Measurements from ENCODE around the gene GPATCH4. TPM values are rescaled to one million over a fixed set of nuclear protein-coding genes. Genes with fewer than 3 reads are reported as not detected.
A peak's percentile ranks its signal among the peaks of the same experiment; 100 is the strongest.
"Not testable (repeated sequence)": the region's sequence is repeated elsewhere in the genome, so short reads cannot be mapped to it uniquely, and the experiment has no call there.

GPATCH4 gene
- total RNA-seq, 4 donors from 2014 or later, result 35.6 to 103 (median 47.6) TPM

- intact Hi-C loops (cut with DNase I; ENCODE audit: low total_unique reads) (no loop called here), in situ Hi-C loops (cut with MboI; ENCODE audit: low sequenced_read_pairs in 4 of 4) (no loop called here)
- Histone ChIP-seq H3K36me3 (no peaks in the 10 kb centered on the region), H3K27ac (no peak overlapping the region), H3K9me3 (no peaks in the 10 kb centered on the region), H3K27me3 (peaks cover 22 to 29% (median 25%) of the 10 kb centered on the region in 3 donors), H3K4me3 (peak overlapping the region in 3 of 4 donors; percentile 45 to 49 (median 47)), H3K4me1 (peaks cover 14 to 31% of the 10 kb centered on the region in 2 donors)
- ATAC-seq (no peak), DNase-seq (no peak)
- TF ChIP-seq POLR2A (IDR thresholded peaks at IDR 0.05) (no peak), CTCF (IDR thresholded peaks at IDR 0.05 in 4 of 5, conservative IDR thresholded peaks at IDR 0.05 in 1 of 5) (no peak)
Observed at GRCh38 chr1:156640842-156641706, 39.8 kb upstream of the GPATCH4 start.

GRCh38 chr1:156639601-156640101, 38.4 kb upstream of the GPATCH4 start:
- intact Hi-C loops (cut with DNase I; ENCODE audit: low total_unique reads) (no loop called here), in situ Hi-C loops (cut with MboI; ENCODE audit: low sequenced_read_pairs in 4 of 4) (no loop called here)
- Histone ChIP-seq H3K27me3 (peaks cover 11 to 21% (median 15%) of the 10 kb centered on the region in 3 donors), H3K4me1 (peaks cover 14 to 31% of the 10 kb centered on the region in 2 donors), H3K9me3 (no peaks in the 10 kb centered on the region), H3K4me3 (no peak overlapping the region), H3K27ac (peak overlapping the region in 3 of 4 donors; percentile 62 to 72 (median 71)), H3K36me3 (no peaks in the 10 kb centered on the region)
- peak in 1 of 2 donors; percentile 81 for DNase-seq
- TF ChIP-seq POLR2A (IDR thresholded peaks at IDR 0.05) (no peak), CTCF (IDR thresholded peaks at IDR 0.05 in 4 of 5, conservative IDR thresholded peaks at IDR 0.05 in 1 of 5) (no peak)
- peak; percentile 80 to 96 for ATAC-seq

DNA sequence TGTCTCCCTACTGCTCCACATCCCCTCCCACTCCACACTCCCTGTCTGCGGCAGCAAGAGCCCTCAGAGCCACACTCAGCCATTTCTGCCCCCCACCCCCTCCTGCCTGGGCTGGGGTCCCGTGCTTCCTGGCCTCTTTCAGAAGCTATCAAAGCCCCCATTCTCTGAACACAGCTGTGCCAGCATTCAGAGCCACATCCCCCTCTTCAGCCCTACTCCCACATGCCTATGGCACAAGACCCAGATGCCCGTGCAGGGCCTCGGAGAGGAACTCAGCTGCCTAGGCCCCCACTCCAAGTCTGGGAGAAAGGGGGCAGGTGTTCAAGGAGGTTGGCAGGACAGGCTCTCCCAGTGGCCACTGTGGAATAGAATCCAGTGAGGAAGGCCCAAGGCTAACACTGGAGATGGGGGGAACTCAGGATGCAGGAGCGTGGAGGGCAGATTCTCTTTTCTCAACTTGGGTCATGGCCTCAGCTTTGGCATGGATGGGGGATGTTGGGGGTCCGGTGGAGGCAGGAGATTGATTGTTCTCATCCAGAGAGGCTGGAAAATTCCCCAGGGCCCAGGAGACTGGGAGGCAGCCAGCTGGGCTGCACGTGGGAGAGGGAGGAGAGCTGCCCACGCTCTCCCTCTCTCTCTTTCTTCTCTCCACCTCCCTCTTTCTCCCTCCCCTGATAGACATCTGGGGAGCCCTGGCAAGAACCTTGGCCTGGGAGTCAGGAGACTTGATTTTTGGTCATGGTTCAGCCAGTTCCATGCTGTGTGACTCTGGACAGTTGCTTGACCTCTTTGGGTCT, 37.1 kb upstream of the GPATCH4 start:
- in situ Hi-C loops (cut with MboI; ENCODE audit: low sequenced_read_pairs in 4 of 4) (no loop called here), intact Hi-C loops (cut with DNase I; ENCODE audit: low total_unique reads) (no loop called here)
- TF ChIP-seq CTCF (IDR thresholded peaks at IDR 0.05 in 4 of 5, conservative IDR thresholded peaks at IDR 0.05 in 1 of 5) (no peak), POLR2A (IDR thresholded peaks at IDR 0.05) (no peak)
- H3K4me3 ChIP-seq, result no peak overlapping the region
- peaks cover 14 to 31% of the 10 kb centered on the region in 2 donors for H3K4me1 ChIP-seq
- peaks cover 10 to 18% (median 15%) of the 10 kb centered on the region in 3 donors for H3K27me3 ChIP-seq
- ATAC-seq (no peak), DNase-seq (no peak)
- H3K27ac ChIP-seq, result no peak overlapping the region
- no peaks in the 10 kb centered on the region for H3K36me3 ChIP-seq
- no peaks in the 10 kb centered on the region for H3K9me3 ChIP-seq

DNA sequence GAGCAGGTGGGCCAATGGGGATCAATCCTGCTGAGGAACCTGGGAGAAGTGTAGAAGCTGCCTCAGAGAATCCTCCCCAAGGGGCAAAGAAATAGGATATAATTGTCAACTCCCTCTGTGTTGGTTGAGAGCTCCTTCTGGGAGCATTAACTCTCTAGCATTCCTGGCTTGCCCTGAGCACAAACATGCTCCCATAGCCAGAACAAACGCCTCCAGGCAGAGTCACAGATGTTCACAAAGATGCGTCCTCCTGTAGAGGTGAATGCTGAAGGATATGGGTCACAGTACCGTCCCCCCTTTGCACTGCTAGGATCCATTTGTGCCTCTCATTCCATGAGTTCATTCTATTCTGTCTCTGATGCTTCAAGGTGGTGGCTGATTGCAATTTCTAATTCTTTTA, 31.1 kb upstream of the GPATCH4 start:
- peaks cover 0 to 3% (median 3%) of the 10 kb centered on the region in 3 donors for H3K27me3 ChIP-seq
- H3K9me3 ChIP-seq, result no peaks in the 10 kb centered on the region
- no peak overlapping the region for H3K4me3 ChIP-seq
- TF ChIP-seq CTCF (IDR thresholded peaks at IDR 0.05 in 4 of 5, conservative IDR thresholded peaks at IDR 0.05 in 1 of 5), result no peak
- TF ChIP-seq POLR2A (IDR thresholded peaks at IDR 0.05), result no peak
- ATAC-seq (no peak), DNase-seq (no peak)
- no peaks in the 10 kb centered on the region for H3K36me3 ChIP-seq
- intact Hi-C loops (cut with DNase I; ENCODE audit: low total_unique reads), result no loop called here
- no peak overlapping the region for H3K27ac ChIP-seq
- in situ Hi-C loops (cut with MboI; ENCODE audit: low sequenced_read_pairs in 4 of 4), result no loop called here
- H3K4me1 ChIP-seq, result no peaks in the 10 kb centered on the region

GRCh38 chr1:156631152-156631551, 29.9 kb upstream of the GPATCH4 start:
- intact Hi-C loops (cut with DNase I; ENCODE audit: low total_unique reads); ATAC-seq; H3K27ac ChIP-seq; H3K27me3 ChIP-seq; in situ Hi-C loops (cut with MboI; ENCODE audit: low sequenced_read_pairs in 4 of 4); H3K36me3 ChIP-seq; H3K4me1 ChIP-seq; DNase-seq; H3K4me3 ChIP-seq; H3K9me3 ChIP-seq: not testable (repeated sequence)

Measured in gastrocnemius medialis (tissue), 4 donors.